GM19397 (cell line): ENCODE data around the gene XIAP.
"Not testable (repeated sequence)": the region's sequence is repeated elsewhere in the genome, so short reads cannot be mapped to it uniquely, and the experiment has no call there.

Experiments
- ATAC-seq: cut with Tn5 transposase; IDR thresholded peaks from one replicate; pipeline ENCODE4 v1.9.1; 2021; ENCODE audit warnings: mild to moderate bottlenecking, moderate library complexity; ENCODE audit not compliant: unreplicated experiment

The XIAP gene

DNA sequence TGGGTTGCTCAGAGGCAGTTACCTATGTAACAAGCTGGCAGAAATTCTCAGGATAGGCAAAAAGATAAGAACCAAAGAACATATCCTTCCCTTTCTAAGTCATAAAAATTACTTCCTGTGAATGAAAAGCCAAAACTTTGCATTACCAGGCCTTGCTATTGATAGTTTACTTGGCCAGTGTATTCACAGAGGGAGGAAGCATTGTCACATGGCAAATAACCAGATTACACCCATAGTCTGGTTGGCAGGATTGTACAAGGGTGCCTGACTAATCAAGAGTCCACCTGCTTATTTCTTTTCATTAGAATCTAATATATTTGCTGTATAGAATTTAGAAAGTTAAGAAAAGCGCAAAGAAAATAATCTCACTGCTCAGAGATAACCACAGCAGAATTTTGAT, 14.1 kb downstream of the XIAP start:
- ATAC-seq, result no peak

DNA sequence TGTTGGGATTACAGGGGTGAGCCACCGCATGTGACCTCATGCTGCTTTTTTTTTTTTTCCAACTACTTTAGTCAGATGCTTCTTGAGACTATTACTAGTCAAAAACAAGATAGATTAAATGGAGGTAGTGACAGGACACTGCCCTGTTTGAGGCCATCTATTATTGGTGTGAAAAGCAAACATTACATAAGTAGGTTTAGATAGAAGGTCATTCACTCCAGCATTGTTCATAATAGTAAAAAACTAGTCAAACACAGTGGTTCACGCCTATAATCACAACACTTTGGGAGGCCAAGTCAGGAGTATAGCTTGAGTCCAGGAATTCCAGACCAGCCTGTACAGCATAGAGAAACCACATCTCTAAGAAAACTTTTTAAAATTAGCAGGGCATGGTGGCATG, 16.3 kb downstream of the XIAP start:
- no peak for ATAC-seq

GRCh38 chrX:123876844-123877243, 17.0 kb downstream of the XIAP start:
- no peak for ATAC-seq

GRCh38 chrX:123878252-123878721, 18.4 kb downstream of the XIAP start:
- ATAC-seq, result peak; percentile 81

DNA sequence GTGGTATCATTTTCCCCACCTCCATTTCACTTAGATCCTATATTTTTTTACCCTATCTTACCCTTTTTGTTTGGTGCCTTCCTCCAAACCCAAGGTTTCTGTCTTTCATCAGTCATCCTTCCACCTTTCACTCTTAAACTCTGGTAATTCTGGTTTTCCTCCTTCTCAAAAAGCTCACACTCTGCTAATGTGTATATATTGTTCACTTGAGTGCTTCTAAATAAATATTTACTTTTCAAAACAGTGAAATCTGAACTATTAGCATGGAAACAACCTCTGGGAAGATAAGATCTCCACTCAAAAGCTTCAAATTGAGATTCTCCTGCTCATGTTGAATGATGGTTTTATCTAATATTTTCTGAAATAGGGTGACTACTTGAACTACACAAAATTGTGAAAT, 21.5 kb downstream of the XIAP start:
- no peak for ATAC-seq

GRCh38 chrX:123882391-123882790, 22.5 kb downstream of the XIAP start:
- no peak for ATAC-seq

- no peak for ATAC-seq
Measured at GRCh38 chrX:123884809-123885408, 25.1 kb downstream of the XIAP start.

- no peak for ATAC-seq
Measured at GRCh38 chrX:123899701-123900100, 39.8 kb downstream of the XIAP start.

GRCh38 chrX:123903261-123903660, 43.4 kb downstream of the XIAP start:
- not testable (repeated sequence) for ATAC-seq

DNA sequence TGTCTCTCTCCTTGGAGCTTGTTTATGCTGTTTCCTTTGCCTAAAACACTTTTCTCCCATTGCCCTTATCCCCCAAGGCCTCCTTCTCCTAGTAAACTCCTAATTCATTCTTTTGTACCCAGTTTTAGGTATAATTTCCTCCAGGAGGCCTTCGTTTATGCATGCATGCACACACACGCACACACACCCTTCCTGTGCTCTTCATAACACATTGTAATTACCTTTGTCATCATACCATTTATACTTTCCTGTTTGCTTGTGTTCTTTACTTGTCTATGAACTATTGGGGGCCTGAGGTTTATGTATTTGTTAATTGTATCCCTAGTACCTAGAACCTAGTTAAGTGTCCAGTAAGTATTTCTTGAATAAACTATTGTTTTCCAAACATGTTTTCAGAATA, 45.5 kb downstream of the XIAP start:
- no peak for ATAC-seq

- ATAC-seq, result no peak
Measured at GRCh38 chrX:123906557-123907316, 46.9 kb downstream of the XIAP start.

DNA sequence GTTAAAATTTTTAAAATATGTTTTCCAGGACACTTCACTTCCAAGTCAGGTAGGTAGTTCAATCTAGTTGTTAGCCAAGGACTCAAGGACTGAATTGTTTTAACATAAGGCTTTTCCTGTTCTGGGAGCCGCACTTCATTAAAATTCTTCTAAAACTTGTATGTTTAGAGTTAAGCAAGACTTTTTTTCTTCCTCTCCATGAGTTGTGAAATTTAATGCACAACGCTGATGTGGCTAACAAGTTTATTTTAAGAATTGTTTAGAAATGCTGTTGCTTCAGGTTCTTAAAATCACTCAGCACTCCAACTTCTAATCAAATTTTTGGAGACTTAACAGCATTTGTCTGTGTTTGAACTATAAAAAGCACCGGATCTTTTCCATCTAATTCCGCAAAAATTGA, 49.7 kb downstream of the XIAP start:
- ATAC-seq, result no peak

GRCh38 chrX:123917069-123917468, 57.2 kb downstream of the XIAP start:
- ATAC-seq, result no peak

GRCh38 chrX:123918106-123918721, 58.4 kb downstream of the XIAP start:
- no peak for ATAC-seq

- ATAC-seq, result no peak
Measured at GRCh38 chrX:123920105-123920785, 60.4 kb downstream of the XIAP start.

DNA sequence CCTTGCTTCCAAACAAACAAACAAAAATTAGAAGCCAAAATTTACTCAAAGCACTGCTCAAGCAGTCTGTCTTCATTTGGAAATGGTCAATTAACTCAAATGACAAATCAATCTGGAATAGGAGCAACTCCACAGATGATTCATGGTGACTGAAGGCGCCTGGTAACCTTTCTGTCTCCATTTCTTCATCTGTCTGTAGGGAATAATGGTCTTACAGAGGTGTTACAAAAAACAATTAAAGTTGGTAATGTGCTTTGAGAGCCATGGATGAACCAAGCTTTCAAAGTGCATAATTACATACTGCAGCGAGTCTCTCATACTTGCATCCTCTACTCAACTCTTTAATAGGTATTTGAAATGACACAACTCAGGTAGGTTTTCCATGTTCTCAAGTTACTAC, 63.4 kb downstream of the XIAP start:
- no peak for ATAC-seq

DNA sequence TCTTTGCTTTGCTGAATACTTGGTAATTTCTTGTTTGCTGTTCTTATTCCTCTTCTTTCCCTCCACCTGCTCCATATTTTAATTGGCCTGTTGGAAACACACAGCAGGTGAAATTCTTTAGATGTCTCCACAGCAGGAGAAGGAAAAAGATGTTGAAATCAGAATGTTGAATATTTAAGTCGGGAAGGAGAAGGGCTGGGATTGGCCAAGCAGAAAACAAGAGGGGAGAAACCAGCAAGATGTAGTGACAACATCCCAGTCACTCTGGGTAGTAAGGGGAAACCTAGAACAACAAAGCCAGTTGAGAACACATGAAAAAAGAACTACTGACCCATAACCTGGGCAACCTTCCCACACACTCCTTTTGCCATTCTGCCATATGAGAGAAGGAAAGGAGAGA, 64.3 kb downstream of the XIAP start:
- no peak for ATAC-seq

DNA sequence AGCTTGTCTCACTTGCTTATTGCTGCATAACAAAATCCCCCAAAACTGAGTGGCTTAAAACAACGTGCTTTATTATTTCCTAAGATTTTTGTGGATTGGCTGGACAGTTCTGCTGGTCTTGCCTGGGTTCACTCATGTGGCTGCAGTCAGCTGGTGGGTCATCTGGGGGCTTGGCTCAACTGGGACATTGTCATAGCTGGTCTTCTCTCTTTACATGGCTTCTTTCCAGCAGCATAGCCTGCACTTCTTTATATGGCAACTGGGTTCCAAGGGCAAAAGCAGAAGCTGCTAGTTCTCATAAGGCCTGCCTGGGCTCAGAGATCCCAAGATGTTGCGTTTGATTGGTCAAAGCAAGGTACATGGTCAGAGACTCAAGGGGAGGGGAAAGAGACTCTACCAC, 68.0 kb downstream of the XIAP start:
- no peak for ATAC-seq

- ATAC-seq, result not testable (repeated sequence)
Measured at GRCh38 chrX:123932055-123932454, 72.2 kb downstream of the XIAP start.

DNA sequence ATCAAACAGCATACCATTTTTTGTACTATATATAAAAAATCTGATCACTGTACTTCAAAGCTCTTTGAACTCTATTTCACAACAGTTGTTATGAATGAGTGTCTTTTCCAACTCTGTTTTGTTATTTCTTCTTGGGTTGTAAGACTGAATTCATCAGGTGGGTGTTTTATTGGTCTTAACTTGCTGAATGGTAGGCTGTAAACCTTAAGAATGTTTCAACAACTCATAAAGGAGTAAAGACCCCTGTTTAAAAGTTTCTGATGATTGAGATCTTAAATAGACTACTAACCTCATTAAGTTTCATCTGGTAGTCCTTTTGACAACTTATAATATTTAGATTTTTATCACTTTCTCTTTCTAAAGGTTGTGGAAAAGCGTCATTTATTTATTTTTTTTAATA, 83.2 kb downstream of the XIAP start:
- ATAC-seq, result no peak

DNA sequence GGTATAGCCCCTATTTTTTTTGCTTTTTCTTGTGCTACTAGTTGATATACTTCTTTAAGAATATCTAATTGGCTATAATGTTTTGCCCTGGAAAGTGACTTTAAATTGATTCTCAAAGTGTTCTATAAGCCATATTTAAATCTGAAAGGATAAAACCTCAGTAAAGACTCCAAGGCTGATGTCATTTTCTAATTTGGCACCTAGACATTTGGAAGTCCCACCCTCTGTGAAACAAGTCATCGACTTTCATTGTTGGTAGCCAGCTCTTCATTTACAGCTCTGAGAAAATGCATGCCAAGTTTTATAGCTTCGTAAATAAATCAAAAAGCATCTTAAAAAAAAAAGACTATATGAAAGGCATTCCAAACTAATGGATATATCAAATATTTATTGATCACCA, 83.6 kb downstream of the XIAP start:
- no peak for ATAC-seq

DNA sequence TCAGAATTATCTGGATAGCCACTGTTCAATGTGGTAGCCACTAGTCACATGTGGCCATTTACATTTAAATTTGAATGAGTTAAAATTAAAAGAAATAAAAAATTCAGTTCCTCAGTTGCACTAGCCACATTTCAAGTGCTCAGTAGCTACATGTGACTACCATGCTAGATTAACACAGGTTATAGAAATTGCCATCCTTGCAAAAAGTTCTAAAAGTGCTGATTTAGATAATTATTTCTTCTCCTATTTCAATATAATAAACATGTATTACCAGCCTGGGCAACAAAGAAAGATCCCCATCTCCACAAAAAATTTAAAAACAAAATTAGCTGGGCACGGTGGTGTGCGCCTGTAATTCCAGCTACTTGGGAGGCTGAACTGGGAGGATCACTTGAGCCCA, 90.0 kb downstream of the XIAP start:
- ATAC-seq, result no peak
